Lower lobe of right lung (tissue), 2 donors: ENCODE measurements around the gene RASSF6. TPM values are rescaled to one million over a fixed set of nuclear protein-coding genes. Genes with fewer than 3 reads are reported as not detected.

Experiments
- ATAC-seq, 2 donors: fragments of 200-7000 bp; cut with Tn5 transposase; one replicate each; pipeline ENCODE4 v1.9.1; 2020 to 2022; ENCODE audit warnings: mild to moderate bottlenecking in 2 of 2, moderate library complexity in 2 of 2
- DNase-seq: peaks from one replicate; pipeline ENCODE4 v3.0.0-alpha.2; 2020
- H3K27ac ChIP-seq: fragments of 200-600 bp; one replicate; pipeline ENCODE4 v1.8.0; 2022
- H3K27me3 ChIP-seq: fragments of 200-600 bp; one replicate; pipeline ENCODE4 v1.8.0; 2022; ENCODE audit warnings: low read depth
- H3K36me3 ChIP-seq: fragments of 200-600 bp; one replicate; pipeline ENCODE4 v1.8.0; 2022; ENCODE audit warnings: mild to moderate bottlenecking
- H3K4me1 ChIP-seq: fragments of 200-600 bp; one replicate; pipeline ENCODE4 v1.8.0; 2022
- H3K4me3 ChIP-seq: fragments of 200-600 bp; one replicate; pipeline ENCODE4 v1.8.0; 2022; ENCODE audit warnings: mild to moderate bottlenecking
- H3K9me3 ChIP-seq: fragments of 200-600 bp; one replicate; pipeline ENCODE4 v1.8.0; 2022
- CTCF ChIP-seq: fragments of 200-600 bp; IDR thresholded peaks from one replicate; pipeline ENCODE4 v1.8.0; 2022; ENCODE audit warnings: antibody characterized with exemption, mild to moderate bottlenecking
- intact Hi-C: fragments of 100-400 bp; cut with DNase I; formaldehyde crosslinking; loops from one replicate; pipeline ENCODE4 v1.11.0; 2022
- total RNA-seq: library from RNA; stranded (reverse); fragmentation: NEBNext Ultra II Directional; extraction: Animal tissue kit (Norgen Biotek cat#: 25700); gene quantifications from one replicate; pipeline ENCODE4 v1.2.1, GENCODE V29; 2021
- donor health status: DM: no; HTN: yes; CAD: no; lungs with severe emphysema.

Gene RASSF6
- total RNA-seq, 1 donor from 2014 or later, result 1.9 TPM

GRCh38 chr4:73663576-73663975 lies 43.3 kb upstream of the RASSF6 start:
- H3K27ac ChIP-seq, result no peak overlapping the region
- no peaks in the 10 kb centered on the region for H3K9me3 ChIP-seq
- ATAC-seq, result no peak
- no peak for DNase-seq
- H3K27me3 ChIP-seq, result no peaks in the 10 kb centered on the region
- no peaks in the 10 kb centered on the region for H3K36me3 ChIP-seq
- H3K4me1 ChIP-seq, result no peaks in the 10 kb centered on the region
- no peak overlapping the region for H3K4me3 ChIP-seq
- intact Hi-C loops, result loop anchor here (10.0 kb wide), 1 partner anchor 471 kb away; no protein-coding TSS in a partner anchor
- TF ChIP-seq CTCF, result no peak

GRCh38 chr4:73662709-73663546 lies 42.7 kb upstream of the RASSF6 start:
- no peak overlapping the region for H3K27ac ChIP-seq
- ATAC-seq, result peak; percentile 70 to 89
- H3K9me3 ChIP-seq, result no peaks in the 10 kb centered on the region
- DNase-seq, result no peak
- intact Hi-C loops, result loop anchor here (10.0 kb wide), 1 partner anchor 472 kb away; no protein-coding TSS in a partner anchor
- TF ChIP-seq CTCF, result peak; percentile 46
- no peak overlapping the region for H3K4me3 ChIP-seq
- H3K4me1 ChIP-seq, result no peaks in the 10 kb centered on the region
- no peaks in the 10 kb centered on the region for H3K36me3 ChIP-seq
- no peaks in the 10 kb centered on the region for H3K27me3 ChIP-seq

- no peak for ATAC-seq
- no peak for DNase-seq
- TF ChIP-seq CTCF, result no peak
- Histone ChIP-seq H3K9me3 (no peaks in the 10 kb centered on the region), H3K4me3 (no peak overlapping the region), H3K4me1 (no peaks in the 10 kb centered on the region), H3K36me3 (no peaks in the 10 kb centered on the region), H3K27me3 (no peaks in the 10 kb centered on the region), H3K27ac (no peak overlapping the region)
- intact Hi-C loops, result loop anchor here (10.0 kb wide), 1 partner anchor 473 kb away; no protein-coding TSS in a partner anchor
Measured at GRCh38 chr4:73661646-73662119, 41.4 kb upstream of the RASSF6 start.

- DNase-seq (no peak), ATAC-seq (no peak)
- no peaks in the 10 kb centered on the region for H3K27me3 ChIP-seq
- no peak overlapping the region for H3K27ac ChIP-seq
- TF ChIP-seq CTCF, result no peak
- H3K9me3 ChIP-seq, result no peaks in the 10 kb centered on the region
- H3K4me3 ChIP-seq, result no peak overlapping the region
- H3K4me1 ChIP-seq, result no peaks in the 10 kb centered on the region
- intact Hi-C loops, result loop anchor here (10.0 kb wide), 1 partner anchor 474 kb away; no protein-coding TSS in a partner anchor
- no peaks in the 10 kb centered on the region for H3K36me3 ChIP-seq
Measured at GRCh38 chr4:73660808-73661207, 40.6 kb upstream of the RASSF6 start.

- peak; percentile 76 to 81 for ATAC-seq
- H3K36me3 ChIP-seq, result no peaks in the 10 kb centered on the region
- H3K9me3 ChIP-seq, result no peaks in the 10 kb centered on the region
- H3K27ac ChIP-seq, result no peak overlapping the region
- peak; percentile 52 for TF ChIP-seq CTCF
- DNase-seq, result peak; percentile 52
- H3K4me1 ChIP-seq, result peaks cover 6% of the 10 kb centered on the region
- H3K4me3 ChIP-seq, result no peak overlapping the region
- intact Hi-C loops, result loop anchor here (5.0 kb wide), 1 partner anchor 81 kb away; no protein-coding TSS in a partner anchor
- H3K27me3 ChIP-seq, result no peaks in the 10 kb centered on the region
Measured at GRCh38 chr4:73653695-73654106, 33.5 kb upstream of the RASSF6 start.
